HUES6 (cell line): ENCODE results near the gene MRC1.

ENCODE experiments used
- H3K27ac ChIP-seq: 2 replicates; pipeline ENCODE4 v1.7.0; 2013; ENCODE audit warnings: low read depth, mild to moderate bottlenecking, low read length, inconsistent platforms
- H3K27me3 ChIP-seq: 2 replicates; pipeline ENCODE4 v1.6.1; 2013; ENCODE audit warnings: low read length; ENCODE audit not compliant: control insufficient read depth, insufficient read depth
- H3K36me3 ChIP-seq: 2 replicates; pipeline ENCODE4 v1.6.1; 2013; ENCODE audit warnings: low read length; ENCODE audit not compliant: control insufficient read depth, insufficient read depth
- H3K4me1 ChIP-seq: 2 replicates; pipeline ENCODE4 v1.6.1; 2013; ENCODE audit warnings: low read length; ENCODE audit not compliant: control insufficient read depth, insufficient read depth
- H3K4me3 ChIP-seq: 2 replicates; pipeline ENCODE4 v1.5.1; 2013; ENCODE audit warnings: low read depth, low read length
- H3K9ac ChIP-seq: one replicate; pipeline ENCODE4 v1.6.1; 2013; ENCODE audit warnings: mild to moderate bottlenecking, low read length
- H3K9me3 ChIP-seq: 2 replicates; pipeline ENCODE4 v1.6.1; 2013; ENCODE audit warnings: low read depth, low read length; ENCODE audit not compliant: control insufficient read depth, insufficient read depth

Gene MRC1

DNA sequence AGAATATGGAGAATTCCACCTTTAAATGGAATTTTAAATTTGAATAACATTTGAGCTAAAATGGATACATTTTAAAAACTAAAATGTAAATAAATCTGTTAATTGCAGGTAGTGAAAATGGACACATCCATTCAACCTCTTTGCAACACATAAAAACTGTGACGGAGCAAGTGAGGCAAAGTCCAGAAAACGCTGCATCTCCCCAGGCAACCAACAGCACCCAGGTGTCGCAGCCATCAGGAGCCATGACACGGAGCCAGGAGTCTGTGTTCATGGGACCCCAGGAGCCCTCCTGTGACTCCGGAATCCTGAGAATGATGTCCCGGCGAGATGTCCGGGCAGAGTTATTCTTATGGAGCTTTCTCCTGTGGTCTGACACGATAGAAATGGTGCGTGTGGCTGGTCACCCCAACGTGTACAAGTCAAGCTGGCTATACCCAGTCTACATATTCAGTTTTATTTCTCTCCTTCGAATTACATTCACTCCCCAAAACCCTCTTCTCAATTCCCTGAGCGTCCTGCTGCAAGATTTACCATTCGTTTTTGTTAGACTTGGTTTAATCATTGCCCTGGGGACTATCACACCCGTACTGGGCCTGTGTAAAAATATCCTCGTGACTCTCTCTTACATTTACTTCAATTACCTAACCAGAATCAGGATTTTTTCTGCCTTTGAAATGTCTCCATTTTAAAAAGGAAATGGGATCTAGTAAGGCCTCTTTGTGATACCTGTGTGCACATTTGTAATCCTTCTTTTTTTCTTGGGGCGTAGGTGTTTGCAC is 13.1 kb upstream of the MRC1 start:
- Histone ChIP-seq H3K27me3 (no peaks in the 10 kb centered on the region), H3K27ac (no peak overlapping the region), H3K4me3 (no peak overlapping the region), H3K9ac (no peak overlapping the region), H3K9me3 (peaks cover 13% of the 10 kb centered on the region), H3K36me3 (no peaks in the 10 kb centered on the region), H3K4me1 (no peaks in the 10 kb centered on the region)

DNA sequence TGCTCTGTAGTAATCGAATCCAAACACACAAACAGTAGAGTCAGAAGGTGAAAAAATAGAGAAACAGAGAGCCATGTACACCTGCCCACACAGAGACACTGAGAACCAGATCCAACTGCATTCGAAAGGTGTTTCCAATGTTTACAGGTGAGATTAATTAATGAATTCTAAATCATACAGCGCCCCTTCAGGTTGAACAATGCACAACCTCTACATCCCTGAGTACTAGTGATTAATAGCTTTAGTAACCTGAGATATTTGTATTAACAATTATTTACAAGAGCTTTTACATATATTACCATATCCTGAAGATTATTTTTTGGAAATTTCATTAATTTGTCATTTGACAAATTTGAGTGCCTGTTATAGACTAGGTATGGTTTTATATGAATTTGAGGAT is 7.6 kb upstream of the MRC1 start:
- Histone ChIP-seq H3K9ac (no peak overlapping the region), H3K4me3 (no peak overlapping the region), H3K27ac (no peak overlapping the region), H3K9me3 (peaks cover 6% of the 10 kb centered on the region), H3K4me1 (no peaks in the 10 kb centered on the region), H3K36me3 (no peaks in the 10 kb centered on the region), H3K27me3 (no peaks in the 10 kb centered on the region)

DNA sequence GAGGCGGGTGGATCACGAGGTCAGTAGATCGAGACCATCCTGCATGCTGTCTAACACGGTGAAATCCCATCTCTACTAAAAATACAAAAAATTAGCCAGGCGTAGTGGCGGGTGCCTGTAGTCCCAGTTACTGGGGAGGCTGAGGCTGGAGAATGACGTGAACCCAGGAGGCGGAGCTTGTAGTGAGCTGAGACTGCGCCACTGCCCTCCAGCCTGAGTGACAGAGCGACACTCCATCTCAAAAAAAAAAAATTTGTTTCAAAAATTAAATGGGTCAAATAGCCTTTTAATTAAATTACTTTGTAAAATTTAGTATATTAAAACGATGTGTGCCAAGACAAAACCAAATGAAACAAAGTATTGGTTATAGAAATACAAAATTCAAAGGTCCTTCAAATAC is 6.8 kb upstream of the MRC1 start:
- no peaks in the 10 kb centered on the region for H3K27me3 ChIP-seq
- no peaks in the 10 kb centered on the region for H3K4me1 ChIP-seq
- H3K9me3 ChIP-seq: no peaks in the 10 kb centered on the region
- H3K36me3 ChIP-seq: no peaks in the 10 kb centered on the region
- no peak overlapping the region for H3K4me3 ChIP-seq
- no peak overlapping the region for H3K27ac ChIP-seq
- H3K9ac ChIP-seq: no peak overlapping the region

DNA sequence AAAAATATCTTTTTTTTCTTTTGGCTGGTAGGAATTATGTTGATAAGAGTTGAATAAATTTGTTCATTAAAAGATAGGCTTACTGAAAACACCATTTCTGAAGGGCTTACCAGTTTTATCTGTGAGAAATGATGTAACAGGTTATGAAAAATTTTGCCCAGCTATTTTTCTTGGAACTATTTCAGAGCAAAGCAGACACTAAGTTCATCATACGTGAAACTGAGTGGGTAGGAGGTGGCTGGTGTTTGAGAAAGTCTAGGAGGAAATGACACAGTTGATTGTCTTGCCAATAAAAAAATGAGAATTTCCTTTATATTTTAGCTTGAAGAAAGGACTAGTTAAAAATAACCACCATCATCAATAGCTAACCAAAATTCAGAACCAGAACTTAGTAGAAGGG is 6.2 kb upstream of the MRC1 start:
- Histone ChIP-seq H3K4me1 (no peaks in the 10 kb centered on the region), H3K9ac (no peak overlapping the region), H3K36me3 (no peaks in the 10 kb centered on the region), H3K27ac (no peak overlapping the region), H3K9me3 (no peaks in the 10 kb centered on the region), H3K27me3 (no peaks in the 10 kb centered on the region), H3K4me3 (no peak overlapping the region)

DNA sequence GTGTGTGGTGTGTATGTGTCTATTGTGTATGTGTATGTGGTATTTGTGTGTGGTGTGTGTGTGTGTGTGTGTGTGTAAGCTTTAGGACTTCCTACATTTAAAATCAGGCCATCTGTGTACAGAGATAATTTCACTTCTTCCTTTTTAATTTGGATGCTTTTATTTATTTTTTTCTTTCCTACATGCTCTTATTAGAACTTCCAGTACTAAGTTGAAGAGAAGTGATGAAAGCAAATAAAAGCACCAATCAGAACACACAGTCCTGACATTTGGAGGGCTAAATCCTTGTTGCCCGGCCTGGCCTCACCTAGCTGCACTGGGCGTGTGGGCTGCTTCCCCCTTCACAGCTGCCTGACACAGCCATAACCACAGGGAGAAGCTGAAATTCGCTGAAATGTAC is 3.8 kb upstream of the MRC1 start:
- Histone ChIP-seq H3K27me3 (no peaks in the 10 kb centered on the region), H3K4me3 (no peak overlapping the region)

DNA sequence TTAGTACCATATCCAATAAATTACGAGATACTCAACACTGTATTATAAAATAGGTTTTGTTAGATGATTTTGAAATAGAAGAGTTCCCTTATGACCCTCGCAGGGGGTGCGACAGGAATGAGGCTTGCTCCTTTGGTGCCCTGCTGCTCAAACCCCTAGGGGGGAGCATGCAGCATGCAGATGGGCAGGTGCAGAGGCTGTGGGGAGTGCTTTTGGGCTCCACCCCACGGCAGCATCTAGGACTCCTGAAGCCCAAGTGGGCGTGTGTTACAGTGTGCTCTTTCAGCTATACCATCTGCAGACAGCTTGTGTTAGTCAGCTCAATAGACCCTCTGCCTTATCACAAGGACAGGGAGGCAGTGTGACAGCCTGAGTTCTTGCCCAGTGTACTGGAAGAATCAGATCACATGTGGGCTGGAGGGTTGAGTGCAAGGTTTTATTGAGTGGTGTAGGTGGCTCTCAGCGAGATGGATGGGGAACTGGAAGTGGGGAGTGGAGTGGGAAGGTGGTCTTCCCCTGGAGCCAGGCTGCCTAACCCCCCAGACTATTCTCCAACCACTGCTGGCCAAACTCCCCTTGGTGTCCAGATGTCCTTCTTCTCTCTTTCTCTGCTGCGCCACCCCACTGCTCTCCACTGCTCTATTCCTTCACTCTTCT is 3.1 kb upstream of the MRC1 start:
- Histone ChIP-seq H3K36me3 (no peaks in the 10 kb centered on the region), H3K27me3 (no peaks in the 10 kb centered on the region), H3K9me3 (no peaks in the 10 kb centered on the region), H3K9ac (no peak overlapping the region), H3K4me3 (no peak overlapping the region), H3K27ac (no peak overlapping the region), H3K4me1 (peaks cover 9% of the 10 kb centered on the region)

More for the DNA sequence above, 3.8 kb upstream of the MRC1 start:
- Histone ChIP-seq H3K9me3 (no peaks in the 10 kb centered on the region), H3K9ac (no peak overlapping the region), H3K27ac (no peak overlapping the region), H3K4me1 (peaks cover 9% of the 10 kb centered on the region), H3K36me3 (no peaks in the 10 kb centered on the region)

DNA sequence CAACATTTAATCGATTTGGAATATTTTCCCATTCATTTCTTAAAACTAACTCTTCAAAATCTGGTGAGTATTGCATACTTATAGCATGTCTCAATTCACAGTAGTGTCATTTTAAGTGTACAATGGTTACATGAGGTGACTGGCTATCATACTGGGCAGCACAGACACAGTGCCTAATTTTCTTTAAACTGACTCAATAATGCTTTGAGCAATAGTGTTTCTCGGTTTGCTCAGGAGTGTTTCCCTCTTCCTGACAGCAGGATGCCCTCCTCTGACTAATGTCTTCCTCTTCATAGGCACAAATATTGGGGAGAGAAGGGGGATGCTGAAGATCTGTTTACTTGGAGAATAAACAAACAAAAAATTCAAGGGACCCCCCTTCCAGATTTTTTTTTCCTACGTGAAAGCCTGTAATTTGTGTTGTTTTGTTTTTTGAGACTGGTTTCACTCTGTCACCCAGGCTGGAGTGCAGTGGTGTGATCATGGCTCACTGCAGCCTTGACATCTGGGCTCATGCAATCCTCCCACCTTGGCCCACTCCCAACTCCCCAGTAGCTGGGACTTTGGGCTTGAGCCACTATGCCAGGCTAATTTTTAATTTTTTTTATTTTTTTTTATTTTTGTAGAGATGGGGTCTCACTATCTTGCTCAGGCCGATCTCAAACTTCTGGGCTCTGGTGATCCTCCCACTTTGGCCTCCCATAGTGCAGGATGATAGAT is 2.2 kb downstream of the MRC1 start:
- Histone ChIP-seq H3K27me3 (no peaks in the 10 kb centered on the region), H3K9ac (no peak overlapping the region), H3K9me3 (no peaks in the 10 kb centered on the region), H3K4me1 (peaks cover 9% of the 10 kb centered on the region), H3K27ac (no peak overlapping the region), H3K36me3 (no peaks in the 10 kb centered on the region), H3K4me3 (no peak overlapping the region)

DNA sequence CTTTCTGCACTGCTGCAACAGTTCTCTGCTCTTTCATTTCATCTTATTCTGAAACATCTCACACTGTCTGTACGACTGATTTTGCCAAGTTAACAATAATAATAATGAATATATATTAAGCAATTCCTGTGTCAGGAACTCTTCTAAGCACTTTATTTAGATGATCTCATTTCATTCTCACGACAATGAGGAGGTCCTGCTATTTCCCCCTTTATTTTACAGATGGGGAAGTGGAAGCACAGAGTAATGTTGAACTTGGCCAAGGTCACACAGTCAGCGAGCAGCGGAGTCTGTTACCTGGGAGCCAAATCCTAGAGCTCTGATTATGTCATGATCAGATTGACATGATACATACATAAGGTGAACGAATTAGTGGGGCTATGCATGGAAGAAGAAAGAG is 5.8 kb downstream of the MRC1 start:
- H3K4me3 ChIP-seq: no peak overlapping the region
- H3K27me3 ChIP-seq: no peaks in the 10 kb centered on the region
- no peak overlapping the region for H3K27ac ChIP-seq
- H3K9me3 ChIP-seq: no peaks in the 10 kb centered on the region
- H3K4me1 ChIP-seq: no peaks in the 10 kb centered on the region
- H3K36me3 ChIP-seq: no peaks in the 10 kb centered on the region
- no peak overlapping the region for H3K9ac ChIP-seq

DNA sequence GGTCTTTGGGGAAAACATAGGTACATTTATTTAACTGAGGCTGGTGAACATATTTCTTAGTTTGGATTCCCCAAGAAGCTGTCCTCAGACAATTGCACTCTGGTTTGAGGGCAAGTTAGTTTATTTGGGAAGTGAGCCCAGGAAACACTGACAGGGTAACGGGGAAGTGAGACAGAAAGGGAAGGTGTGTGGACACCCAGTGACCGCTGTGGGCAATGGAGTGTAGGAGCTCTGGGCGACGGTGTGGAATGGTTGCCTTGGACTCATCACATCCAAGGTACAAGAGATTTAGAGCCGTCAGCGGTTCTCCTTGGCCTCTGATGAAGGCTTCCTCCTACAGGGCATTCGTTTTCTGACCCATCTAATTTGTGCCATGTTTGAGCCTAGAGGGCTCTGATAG is 7.1 kb downstream of the MRC1 start:
- no peaks in the 10 kb centered on the region for H3K36me3 ChIP-seq
- H3K4me1 ChIP-seq: no peaks in the 10 kb centered on the region
- H3K4me3 ChIP-seq: no peak overlapping the region
- no peak overlapping the region for H3K27ac ChIP-seq
- no peak overlapping the region for H3K9ac ChIP-seq
- no peaks in the 10 kb centered on the region for H3K27me3 ChIP-seq
- H3K9me3 ChIP-seq: no peaks in the 10 kb centered on the region

DNA sequence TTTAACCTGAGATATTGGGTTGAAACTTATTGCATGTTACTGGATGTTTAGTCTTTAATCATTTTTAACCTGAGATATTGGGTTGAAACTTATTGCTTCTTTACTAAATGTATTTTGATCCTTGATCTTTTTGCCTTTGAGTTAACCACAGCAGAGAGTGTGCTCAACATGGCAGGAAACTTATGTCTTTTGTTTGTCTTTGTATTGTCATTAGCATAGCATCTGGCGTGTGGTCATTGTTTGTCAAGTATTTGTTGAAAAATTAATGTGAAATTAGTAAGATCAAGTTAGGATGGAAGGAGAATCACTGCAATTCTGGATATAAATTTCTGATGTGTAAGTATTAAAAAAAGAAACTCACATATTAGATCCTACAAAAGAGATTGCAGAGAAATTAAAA is 8.2 kb downstream of the MRC1 start:
- Histone ChIP-seq H3K4me1 (no peaks in the 10 kb centered on the region), H3K27ac (no peak overlapping the region), H3K9me3 (no peaks in the 10 kb centered on the region), H3K4me3 (no peak overlapping the region), H3K27me3 (no peaks in the 10 kb centered on the region), H3K36me3 (no peaks in the 10 kb centered on the region), H3K9ac (no peak overlapping the region)

DNA sequence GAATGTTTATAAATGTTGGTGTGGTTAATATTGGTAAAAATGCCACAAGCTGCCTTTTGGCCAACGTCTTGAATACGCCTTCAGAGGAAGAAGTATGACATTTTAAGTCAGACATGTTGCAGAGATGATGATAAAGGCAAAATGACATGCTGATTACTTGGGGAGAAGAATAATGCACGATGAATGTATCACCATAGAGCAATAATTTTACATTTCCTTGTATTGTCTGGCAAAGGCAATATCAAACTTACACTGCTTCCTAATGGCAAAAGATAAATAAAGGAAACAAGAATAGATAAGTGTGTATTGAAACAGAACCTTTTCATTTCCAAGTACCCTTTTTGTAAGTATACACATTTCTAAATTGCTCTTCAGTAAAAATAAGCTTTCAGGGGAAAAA is 8.6 kb downstream of the MRC1 start:
- Histone ChIP-seq H3K9me3 (no peaks in the 10 kb centered on the region), H3K27me3 (no peaks in the 10 kb centered on the region), H3K27ac (no peak overlapping the region), H3K9ac (no peak overlapping the region), H3K4me1 (no peaks in the 10 kb centered on the region), H3K4me3 (no peak overlapping the region), H3K36me3 (no peaks in the 10 kb centered on the region)
